HepG2 (cell line): Measurements from ENCODE around the gene NCAPD2. TPM values are rescaled to one million over a fixed set of nuclear protein-coding genes. Genes with fewer than 3 reads are reported as not detected.

Source experiments
- ARID5B ChIP-seq: IDR thresholded peaks from 2 replicates; pipeline ENCODE4 v1.4.0; 2020; ENCODE audit warnings: mild to moderate bottlenecking, missing genetic modification reagents
- ETV5 ChIP-seq: IDR thresholded peaks from 2 replicates; pipeline ENCODE4 v1.6.1; 2018; ENCODE audit warnings: missing biosample characterization, missing genetic modification reagents, inconsistent platforms, borderline replicate concordance
- GMEB2 ChIP-seq: IDR thresholded peaks from 2 replicates; pipeline ENCODE4 v1.6.1; 2016; ENCODE audit warnings: missing biosample characterization, missing genetic modification reagents, low read depth
- HNRNPH1 ChIP-seq: fragments of 200-400 bp; formaldehyde crosslinking; optimal IDR thresholded peaks from 2 replicates; pipeline ENCODE3; 2017; ENCODE audit warnings: mild to moderate bottlenecking, low read depth, low read length
- KDM3A ChIP-seq: IDR thresholded peaks from 2 replicates; pipeline ENCODE4 v1.6.1; 2018; ENCODE audit warnings: low read depth, missing compliant biosample characterization
- KMT2A ChIP-seq: sonication (generic); formaldehyde crosslinking; IDR thresholded peaks from 2 replicates; pipeline ENCODE4 v1.4.0; 2020; ENCODE audit warnings: missing genetic modification reagents
- MAFF ChIP-seq: IDR thresholded peaks from 2 replicates; pipeline ENCODE4 v1.6.1; 2011; ENCODE audit warnings: low read depth, low read length, improper control_type of control experiment
- PBX2 ChIP-seq: IDR thresholded peaks from 2 replicates; pipeline ENCODE4 v1.6.1; 2016; ENCODE audit warnings: control low read depth
- RAD51 ChIP-seq: fragments of 450-650 bp; IDR thresholded peaks from 2 replicates; pipeline ENCODE4 v1.6.1; 2016; ENCODE audit warnings: borderline replicate concordance
- RARG ChIP-seq: sonication (generic); formaldehyde crosslinking; IDR thresholded peaks from 2 replicates; pipeline ENCODE4 v1.4.0; 2020; ENCODE audit warnings: low read depth, mild to moderate bottlenecking, missing genetic modification reagents
- RORA ChIP-seq: sonication (generic); formaldehyde crosslinking; IDR thresholded peaks from 2 replicates; pipeline ENCODE4 v1.5.0; 2020; ENCODE audit warnings: mild to moderate bottlenecking, missing genetic modification reagents, moderate library complexity
- SNAI1 ChIP-seq: sonication (generic); formaldehyde crosslinking; IDR thresholded peaks from 2 replicates; pipeline ENCODE4 v1.5.0; 2020; ENCODE audit warnings: mild to moderate bottlenecking, missing genetic modification reagents, borderline replicate concordance
- ZBTB14 ChIP-seq: sonication (generic); formaldehyde crosslinking; IDR thresholded peaks from 2 replicates; pipeline ENCODE4 v1.4.0; 2020; ENCODE audit warnings: missing genetic modification reagents
- ZBTB46 ChIP-seq: sonication (generic); formaldehyde crosslinking; IDR thresholded peaks from 2 replicates; pipeline ENCODE4 v1.4.0; 2020; ENCODE audit warnings: mild to moderate bottlenecking, missing genetic modification reagents, borderline replicate concordance
- ZFAT ChIP-seq: sonication (generic); formaldehyde crosslinking; conservative IDR thresholded peaks from 2 replicates; pipeline ENCODE4 v1.8.1; 2023; ENCODE audit warnings: missing genetic modification reagents, inconsistent platforms
- ZNF282 ChIP-seq: fragments of 450-650 bp; IDR thresholded peaks from 2 replicates; pipeline ENCODE4 v1.6.1; 2018; ENCODE audit not compliant: partially characterized antibody
- ZNF547 ChIP-seq: sonication (generic); formaldehyde crosslinking; IDR thresholded peaks from 2 replicates; pipeline ENCODE4 v1.5.1; 2020; ENCODE audit warnings: mild to moderate bottlenecking, missing genetic modification reagents
- ZNF607 ChIP-seq: sonication (generic); formaldehyde crosslinking; IDR thresholded peaks from 2 replicates; pipeline ENCODE4 v1.5.1; 2020; ENCODE audit warnings: missing genetic modification reagents, mild to moderate bottlenecking, borderline replicate concordance
- ZNF724P ChIP-seq: sonication (generic); formaldehyde crosslinking; IDR thresholded peaks from 2 replicates; pipeline ENCODE4 v1.8.0; 2022; ENCODE audit warnings: missing genetic modification reagents, borderline replicate concordance
- ZNF792 ChIP-seq: IDR thresholded peaks from 2 replicates; pipeline ENCODE4 v1.6.1; 2016
- polyA plus RNA-seq, 8 experiments: library from polyadenylated mRNA; depleted of rRNA in 3 of 8; stranded (reverse) in 7 of 8; unstranded in 1 of 8; fragments of >200 nt; fragmentation: Illumina TruSeq in 4 of 8; extraction: Trizol in 4 of 8; gene quantifications; 2 replicates each; pipeline versions ENCODE4 v1.2.1 to v1.2.3, GENCODE V29; 2011 to 2016; ENCODE audit warnings: low read depth in 4 of 8, missing spikeins in 1 of 8, mixed read lengths in 1 of 8; ENCODE audit not compliant: insufficient read depth in 1 of 8
- total RNA-seq, 5 experiments: library from RNA; depleted of rRNA; stranded (reverse); fragments of >200 nt; fragmentation: Illumina TruSeq; extraction: Trizol; gene quantifications; 2 replicates each; pipeline ENCODE4 v1.2.3, GENCODE V29; 2016; ENCODE audit warnings: low read depth in 1 of 5

The NCAPD2 gene
- total and polyA plus RNA-seq, 2 of the 13 experiments (the other 11 are each of a cell fraction or from before 2014, with no cell fraction given), result 51.1 to 65.6 TPM

GRCh38 chr12:6542209-6543009, 48.5 kb downstream of the NCAPD2 start (continued):
- TF ChIP-seq ZNF724P (CRISPR knock-in tag) (no peak), KDM3A (CRISPR knock-in tag) (peak; percentile 73; the same call in 1 of the 2 replicates), PBX2 (CRISPR knock-in tag) (no peak), SNAI1 (CRISPR knock-in tag) (no peak), ZNF282 (no peak), ZNF792 (peak; percentile 60; the same call in 1 of the 2 replicates), RAD51 (no peak), RARG (CRISPR knock-in tag) (no peak), ZBTB14 (CRISPR knock-in tag) (no peak), RORA (CRISPR knock-in tag) (no peak), ARID5B (CRISPR knock-in tag) (peak; percentile 68; the same call in 1 of the 2 replicates), MAFF (no peak), GMEB2 (no peak), ZBTB46 (CRISPR knock-in tag) (no peak), ZFAT (CRISPR knock-in tag) (no peak), ZNF547 (CRISPR knock-in tag) (peak; percentile 85), ETV5 (CRISPR knock-in tag) (peak; percentile 86), ZNF607 (peak; percentile 68; the same call in 1 of the 2 replicates), KMT2A (CRISPR knock-in tag) (0 out of 2 replicates have a peak, but pooled peaks have one; percentile 28), HNRNPH1 (no peak)
